Suprapubic skin (tissue), 4 donors: ENCODE results near the gene MINK1.

ENCODE experiments used
- CTCF ChIP-seq, 2 donors: fragments of 200-600 bp in 1 of 2; fragments of 450-650 bp in 1 of 2; sonication (generic) in 1 of 2; IDR thresholded peaks; one replicate each; pipeline ENCODE4 v1.5.1; 2016 to 2019; ENCODE audit warnings: antibody characterized with exemption in 2 of 2, mild to moderate bottlenecking in 1 of 2, moderate library complexity in 1 of 2
- EP300 ChIP-seq: sonication (generic); formaldehyde crosslinking; IDR thresholded peaks from one replicate; pipeline ENCODE4 v1.6.1; 2017; ENCODE audit warnings: antibody characterized with exemption
- POLR2A ChIP-seq, 2 donors: fragments of 450-650 bp; IDR thresholded peaks; one replicate each; pipeline ENCODE4 v1.6.1; 2017; ENCODE audit warnings: antibody characterized with exemption in 2 of 2, mild to moderate bottlenecking in 2 of 2, moderate library complexity in 2 of 2
- POLR2AphosphoS5 ChIP-seq, 3 donors: sonication (generic); formaldehyde crosslinking; IDR thresholded peaks; one replicate each; pipeline ENCODE4 v1.6.1; 2017; ENCODE audit warnings: antibody characterized with exemption in 3 of 3

DNA sequence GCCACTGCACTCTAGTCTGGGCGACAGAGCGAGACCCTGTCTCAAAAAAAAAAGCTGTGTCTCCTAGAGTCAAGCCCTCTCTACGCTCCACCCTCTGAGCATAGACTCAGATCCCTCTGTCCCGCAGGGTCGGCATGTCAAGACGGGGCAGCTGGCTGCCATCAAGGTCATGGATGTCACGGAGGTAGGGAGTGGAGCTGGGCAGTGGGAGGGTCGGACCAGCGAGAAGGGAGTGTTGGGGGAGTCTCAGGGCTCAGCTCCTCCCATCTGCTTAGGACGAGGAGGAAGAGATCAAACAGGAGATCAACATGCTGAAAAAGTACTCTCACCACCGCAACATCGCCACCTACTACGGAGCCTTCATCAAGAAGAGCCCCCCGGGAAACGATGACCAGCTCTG lies 47.7 kb downstream of the MINK1 start:
- TF ChIP-seq CTCF (IDR thresholded peaks at IDR 0.05) (no peak), EP300 (no peak), POLR2A (IDR thresholded peaks at IDR 0.05) (no peak), POLR2AphosphoS5 (IDR thresholded peaks at IDR 0.05) (no peak)
